Colonic mucosa (tissue), 4 donors: ENCODE measurements around the gene DACT2. TPM values are rescaled to one million over a fixed set of nuclear protein-coding genes. Genes with fewer than 3 reads are reported as not detected.

Source experiments
- DNase-seq: peaks from one replicate; pipeline ENCODE4 v3.0.0-alpha.2; 2020
- H3K27ac ChIP-seq: fragments of 200-600 bp; one replicate; pipeline ENCODE4 v1.8.0; 2021
- H3K27me3 ChIP-seq: fragments of 200-600 bp; one replicate; pipeline ENCODE4 v1.8.0; 2021
- H3K36me3 ChIP-seq: fragments of 200-600 bp; one replicate; pipeline ENCODE4 v1.8.0; 2021
- H3K4me1 ChIP-seq: fragments of 200-600 bp; one replicate; pipeline ENCODE4 v1.8.0; 2021; ENCODE audit warnings: mild to moderate bottlenecking
- H3K4me3 ChIP-seq: fragments of 200-600 bp; one replicate; pipeline ENCODE4 v1.8.0; 2021
- H3K9ac ChIP-seq, 2 donors: one replicate each; pipeline ENCODE4 v1.7.0; 2013; ENCODE audit warnings: control low read depth in 2 of 2, low read depth in 2 of 2, low read length in 2 of 2
- H3K9me3 ChIP-seq: fragments of 200-600 bp; one replicate; pipeline ENCODE4 v1.8.0; 2021
- CTCF ChIP-seq: fragments of 200-600 bp; IDR thresholded peaks from one replicate; pipeline ENCODE4 v1.8.0; 2022; ENCODE audit warnings: antibody characterized with exemption, mild to moderate bottlenecking
- intact Hi-C: fragments of 100-400 bp; cut with DNase I; formaldehyde crosslinking; loops from one replicate; pipeline ENCODE4 v1.14.1; 2022
- total RNA-seq, 2 donors: library from RNA; stranded (reverse); fragmentation: NEBNext Ultra II Directional in 1 of 2; extraction: Animal tissue kit (Norgen Biotek cat#: 25700) in 1 of 2; gene quantifications; one replicate each; pipeline ENCODE4 v1.2.1, GENCODE V29; 2021
- donor health status: healthy.
- donor health status: DM: no; HTN: no; CAD: no.
- donor health status: DM: no; HTN: no; CAD: no.

The DACT2 gene
- total RNA-seq, 2 donors from 2014 or later = 2.0 TPM

- Histone ChIP-seq H3K4me1 (no peaks in the 10 kb centered on the region), H3K36me3 (no peaks in the 10 kb centered on the region), H3K9ac (no peak overlapping the region), H3K27ac (no peak overlapping the region), H3K4me3 (no peak overlapping the region), H3K27me3 (no peaks in the 10 kb centered on the region), H3K9me3 (no peaks in the 10 kb centered on the region)
- no peak for TF ChIP-seq CTCF
- DNase-seq = no peak
- intact Hi-C loops = no loop called here
Observed at GRCh38 chr6:168326294-168327261, 7.0 kb upstream of the DACT2 start.

GRCh38 chr6:168322966-168323365 is 3.4 kb upstream of the DACT2 start:
- H3K27me3 ChIP-seq = peaks cover 5% of the 10 kb centered on the region
- H3K4me1 ChIP-seq = no peaks in the 10 kb centered on the region
- intact Hi-C loops = no loop called here
- H3K9me3 ChIP-seq = no peaks in the 10 kb centered on the region
- H3K4me3 ChIP-seq = no peak overlapping the region
- no peaks in the 10 kb centered on the region for H3K36me3 ChIP-seq
- H3K27ac ChIP-seq = no peak overlapping the region
- TF ChIP-seq CTCF = no peak
- H3K9ac ChIP-seq = no peak overlapping the region
- DNase-seq = no peak

GRCh38 chr6:168320634-168321033 is 1.1 kb upstream of the DACT2 start:
- Histone ChIP-seq H3K9ac (no peak overlapping the region), H3K9me3 (no peaks in the 10 kb centered on the region), H3K4me1 (no peaks in the 10 kb centered on the region), H3K27me3 (peaks cover 5% of the 10 kb centered on the region), H3K27ac (no peak overlapping the region), H3K4me3 (no peak overlapping the region), H3K36me3 (no peaks in the 10 kb centered on the region)
- TF ChIP-seq CTCF = no peak
- intact Hi-C loops = no loop called here
- DNase-seq = no peak

- TF ChIP-seq CTCF = no peak
- Histone ChIP-seq H3K27me3 (peaks cover 5% of the 10 kb centered on the region), H3K9ac (peak overlapping the region; percentile 30 to 74), H3K4me3 (peak overlapping the region; percentile 52), H3K4me1 (no peaks in the 10 kb centered on the region), H3K9me3 (no peaks in the 10 kb centered on the region), H3K27ac (no peak overlapping the region), H3K36me3 (no peaks in the 10 kb centered on the region)
- intact Hi-C loops = no loop called here
- no peak for DNase-seq
Observed at GRCh38 chr6:168318579-168319278, 848 bp downstream of the DACT2 start.

- Histone ChIP-seq H3K4me1 (peaks cover 2% of the 10 kb centered on the region), H3K9ac (peak overlapping the region in 1 of 2 donors; percentile 74), H3K9me3 (no peaks in the 10 kb centered on the region), H3K4me3 (no peak overlapping the region), H3K27me3 (peaks cover 5% of the 10 kb centered on the region), H3K36me3 (no peaks in the 10 kb centered on the region), H3K27ac (no peak overlapping the region)
- no peak for DNase-seq
- no peak for TF ChIP-seq CTCF
- intact Hi-C loops = no loop called here
Observed at GRCh38 chr6:168318090-168318489, 1.5 kb downstream of the DACT2 start.
